Prostate gland (tissue), 2 donors: ENCODE results near the gene MYO5B.
"Not testable (repeated sequence)": the region's sequence is repeated elsewhere in the genome, so short reads cannot be mapped to it uniquely, and the experiment has no call there.

Source experiments
- POLR2A ChIP-seq: fragments of 450-650 bp; IDR thresholded peaks from one replicate; pipeline ENCODE4 v1.6.1; 2016; ENCODE audit warnings: antibody characterized with exemption, mild to moderate bottlenecking
- TF ChIP-seq, protein P1 (sequence below), 4 experiments: fragments of 200-600 bp in 2 of 4; fragments of 450-650 bp in 2 of 4; sonication (generic) in 2 of 4; IDR thresholded peaks; 1 replicate in 3 of 4; 2 replicates in 1 of 4; pipeline ENCODE4 v1.5.1; 2016 to 2019; ENCODE audit warnings: antibody characterized with exemption in 4 of 4, mild to moderate bottlenecking in 2 of 4, moderate library complexity in 2 of 4

- TF ChIP-seq, protein P1, sequence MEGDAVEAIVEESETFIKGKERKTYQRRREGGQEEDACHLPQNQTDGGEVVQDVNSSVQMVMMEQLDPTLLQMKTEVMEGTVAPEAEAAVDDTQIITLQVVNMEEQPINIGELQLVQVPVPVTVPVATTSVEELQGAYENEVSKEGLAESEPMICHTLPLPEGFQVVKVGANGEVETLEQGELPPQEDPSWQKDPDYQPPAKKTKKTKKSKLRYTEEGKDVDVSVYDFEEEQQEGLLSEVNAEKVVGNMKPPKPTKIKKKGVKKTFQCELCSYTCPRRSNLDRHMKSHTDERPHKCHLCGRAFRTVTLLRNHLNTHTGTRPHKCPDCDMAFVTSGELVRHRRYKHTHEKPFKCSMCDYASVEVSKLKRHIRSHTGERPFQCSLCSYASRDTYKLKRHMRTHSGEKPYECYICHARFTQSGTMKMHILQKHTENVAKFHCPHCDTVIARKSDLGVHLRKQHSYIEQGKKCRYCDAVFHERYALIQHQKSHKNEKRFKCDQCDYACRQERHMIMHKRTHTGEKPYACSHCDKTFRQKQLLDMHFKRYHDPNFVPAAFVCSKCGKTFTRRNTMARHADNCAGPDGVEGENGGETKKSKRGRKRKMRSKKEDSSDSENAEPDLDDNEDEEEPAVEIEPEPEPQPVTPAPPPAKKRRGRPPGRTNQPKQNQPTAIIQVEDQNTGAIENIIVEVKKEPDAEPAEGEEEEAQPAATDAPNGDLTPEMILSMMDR (IDR thresholded peaks at IDR 0.05) = not testable (repeated sequence)
- not testable (repeated sequence) for TF ChIP-seq POLR2A
These were observed 46.8 kb upstream of the MYO5B start for GRCh38 chr18:50241768-50242167.
